Activated CD8-positive, alpha-beta memory T cell treated with anti-CD3 and anti-CD28 coated beads for 1 hour (primary cell): ENCODE data around the gene KLHL3.
A peak's percentile ranks its signal among the peaks of the same experiment; 100 is the strongest.

Experiments
- DNase-seq, 2 donors: peaks; one replicate each; pipeline ENCODE4 v3.0.0-alpha.2; 2020; ENCODE audit warnings: low read depth in 1 of 2; ENCODE audit errors: extremely low read depth in 1 of 2

KLHL3 gene

GRCh38 chr5:137743031-137743640 is 7.2 kb upstream of the KLHL3 start:
- peak in 1 of 2 donors; percentile 21 for DNase-seq

- no peak for DNase-seq
Measured at GRCh38 chr5:137741718-137742117, 5.8 kb upstream of the KLHL3 start.

- no peak for DNase-seq
Measured at GRCh38 chr5:137739737-137740136, 3.8 kb upstream of the KLHL3 start.

- no peak for DNase-seq
Measured at GRCh38 chr5:137738947-137739346, 3.1 kb upstream of the KLHL3 start.

DNA sequence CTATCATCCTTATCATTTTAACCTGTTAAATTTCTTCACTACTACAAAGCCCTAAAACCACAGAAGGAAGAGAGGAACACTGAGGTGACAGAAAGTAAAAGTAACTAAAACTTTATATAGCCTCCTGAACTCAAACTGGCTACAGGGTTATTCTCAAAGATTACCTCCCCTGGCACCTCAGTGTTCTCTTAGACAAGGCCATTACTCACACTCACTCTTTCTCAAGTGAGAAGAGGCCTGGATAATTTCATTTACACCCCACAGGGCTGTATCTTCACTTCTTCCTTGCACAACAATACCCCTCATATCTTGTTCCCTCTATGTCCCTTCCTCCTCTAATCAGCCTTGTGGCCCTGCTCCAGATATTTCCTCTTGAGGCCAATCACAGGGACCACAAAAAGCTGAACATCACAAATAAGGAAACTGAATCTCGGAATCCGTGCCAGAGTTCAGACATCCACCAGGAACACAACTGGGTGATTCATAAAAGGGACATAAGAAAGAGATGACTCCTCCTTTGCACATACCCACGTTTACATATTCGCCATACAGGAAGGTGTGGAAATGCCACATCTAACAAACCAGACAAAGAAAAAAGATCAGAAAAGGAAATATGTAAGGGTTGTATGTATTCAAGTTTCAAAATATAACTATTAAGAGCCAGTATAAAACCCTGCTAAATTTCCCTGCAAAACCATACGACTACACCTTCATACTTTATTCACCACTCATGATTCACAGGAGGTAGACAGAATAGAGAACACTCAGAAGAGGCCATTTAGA is 1.7 kb upstream of the KLHL3 start:
- DNase-seq, result no peak

- DNase-seq, result no peak
Measured at GRCh38 chr5:137736496-137736895, 607 bp upstream of the KLHL3 start.

- no peak for DNase-seq
Measured at GRCh38 chr5:137734962-137735554, 831 bp downstream of the KLHL3 start.

DNA sequence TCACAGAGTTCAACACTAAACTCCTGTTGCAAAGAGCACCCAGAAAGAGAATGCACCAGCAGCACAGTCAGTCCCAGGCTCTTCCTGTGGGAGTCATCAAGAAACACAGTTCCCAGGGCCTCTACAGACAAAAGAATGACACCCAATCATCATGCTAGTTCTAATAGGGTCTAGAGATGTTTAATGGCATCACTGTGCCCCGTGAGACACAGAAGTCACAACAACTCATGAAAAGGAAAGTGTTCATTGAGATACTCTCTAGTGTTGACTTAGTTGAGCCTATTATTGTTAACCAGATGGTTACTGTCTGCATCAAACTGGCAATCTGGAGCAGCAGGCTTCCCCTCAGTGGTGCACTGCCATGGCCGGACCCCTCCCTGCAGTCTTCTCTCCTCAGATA is 1.6 kb downstream of the KLHL3 start:
- DNase-seq, result no peak

GRCh38 chr5:137733922-137734321 is 2.0 kb downstream of the KLHL3 start:
- DNase-seq, result no peak

DNA sequence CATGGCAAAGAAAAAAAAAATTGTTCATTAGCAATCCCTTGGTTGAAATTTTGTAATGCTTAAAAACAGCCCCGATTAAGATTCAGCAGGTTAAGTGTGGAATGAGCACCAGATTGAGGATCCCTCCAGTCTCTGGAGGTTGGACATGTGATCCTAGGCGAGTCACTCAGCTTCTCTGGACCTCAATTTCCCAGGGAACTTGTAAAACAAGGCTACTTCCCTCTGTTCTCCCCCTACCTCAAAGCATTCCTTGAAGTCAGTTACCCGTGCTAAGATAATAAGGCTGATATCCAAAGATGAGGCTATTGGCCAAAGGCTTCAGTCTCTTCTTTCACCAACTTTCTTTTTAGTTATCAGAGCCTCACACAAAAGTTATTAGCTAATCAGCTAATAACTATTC is 2.9 kb downstream of the KLHL3 start:
- DNase-seq, result no peak

- no peak for DNase-seq
Measured at GRCh38 chr5:137731176-137731575, 4.7 kb downstream of the KLHL3 start.

GRCh38 chr5:137730336-137730735 is 5.6 kb downstream of the KLHL3 start:
- no peak for DNase-seq

- no peak for DNase-seq
Measured at GRCh38 chr5:137728048-137728447, 7.8 kb downstream of the KLHL3 start.

DNA sequence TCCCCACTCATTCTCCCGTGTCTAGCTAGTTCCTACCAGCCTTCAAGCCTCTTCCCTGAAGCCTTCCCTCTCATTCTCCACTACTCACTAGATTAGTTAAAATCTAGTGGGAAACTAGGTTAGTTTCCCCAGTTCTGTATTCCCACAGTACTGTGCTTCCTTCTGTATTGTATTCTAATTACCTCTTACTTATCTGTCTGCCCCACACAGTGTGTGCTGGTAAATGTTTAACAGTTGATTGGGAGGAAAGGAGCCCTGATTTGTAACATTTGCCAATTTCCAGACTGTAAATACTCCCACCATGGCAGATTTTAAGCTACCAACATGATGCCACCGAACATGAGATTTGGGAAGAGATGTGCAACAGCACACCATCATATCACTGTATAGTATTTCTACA is 8.3 kb downstream of the KLHL3 start:
- no peak for DNase-seq

GRCh38 chr5:137724251-137724650 is 11.6 kb downstream of the KLHL3 start:
- no peak for DNase-seq

GRCh38 chr5:137718611-137719010 is 17.3 kb downstream of the KLHL3 start:
- DNase-seq, result no peak

DNA sequence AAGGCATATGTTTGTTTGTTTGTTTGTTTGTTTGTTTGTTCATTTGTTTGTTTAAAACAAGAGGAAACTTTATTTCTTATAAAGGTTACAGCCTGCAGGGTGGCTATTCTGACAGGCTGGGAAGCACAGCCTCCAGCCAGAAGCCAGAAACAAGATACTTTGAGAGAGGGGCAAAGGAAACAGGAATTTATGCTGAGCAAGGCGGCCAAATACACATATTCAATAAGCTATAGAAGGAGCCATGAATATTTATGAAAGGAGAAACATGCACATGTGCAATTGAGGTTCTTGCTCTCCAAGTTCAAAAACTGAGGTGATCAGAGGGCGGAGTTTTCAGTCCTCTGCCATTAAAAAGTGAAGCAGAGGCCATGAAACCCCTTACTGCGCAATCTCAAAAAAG is 19.6 kb downstream of the KLHL3 start:
- no peak for DNase-seq

DNA sequence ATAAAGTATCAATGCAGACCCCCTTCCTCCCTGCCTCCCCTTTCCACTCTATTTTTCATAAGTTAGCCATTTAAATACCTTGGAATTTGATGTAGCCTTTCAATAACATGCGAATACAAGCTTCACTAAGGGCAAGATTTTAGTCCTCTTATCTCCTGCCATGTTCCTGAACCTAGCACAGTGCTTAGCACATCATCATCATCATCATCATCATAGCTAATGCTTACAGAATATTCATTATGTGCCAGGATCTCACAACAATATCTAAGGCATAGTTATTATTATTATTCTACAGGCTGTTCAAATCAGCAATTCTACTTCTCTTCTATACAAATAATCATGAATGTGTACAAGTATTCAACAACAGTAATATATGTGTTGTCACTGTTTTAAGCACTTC is 20.4 kb downstream of the KLHL3 start:
- no peak for DNase-seq

DNA sequence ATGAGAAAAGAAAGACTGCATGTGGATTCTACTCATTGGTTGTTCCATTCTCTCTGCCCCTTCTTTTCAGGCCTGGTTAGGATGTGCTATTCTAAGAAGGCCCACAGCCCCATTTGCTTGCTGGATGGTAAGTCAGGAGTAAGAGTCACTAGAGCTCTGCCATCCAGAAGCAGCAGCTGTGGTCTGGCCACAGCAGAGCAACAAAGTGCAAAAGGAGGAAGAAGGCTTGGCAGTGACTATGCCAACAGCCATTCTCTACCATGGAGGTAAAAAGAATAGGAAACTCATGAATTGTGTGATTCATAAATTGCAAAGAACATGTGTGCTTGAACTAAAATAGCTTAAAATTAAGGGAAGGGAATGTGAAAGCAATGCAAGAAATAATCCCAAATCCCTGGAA is 20.9 kb downstream of the KLHL3 start:
- no peak for DNase-seq

- no peak for DNase-seq
Measured at GRCh38 chr5:137714494-137714893, 21.4 kb downstream of the KLHL3 start.

- no peak for DNase-seq
Measured at GRCh38 chr5:137712139-137712667, 23.7 kb downstream of the KLHL3 start.

GRCh38 chr5:137710086-137710485 is 25.8 kb downstream of the KLHL3 start:
- DNase-seq, result no peak
